HepG2 (cell line): Measurements from ENCODE around the gene BACH2.

Source experiments
- NBN ChIP-seq: fragments of 450-650 bp; conservative IDR thresholded peaks from 2 replicates; pipeline ENCODE4 v1.6.1; 2017
- RAD21 ChIP-seq: fragments of 450-650 bp; formaldehyde crosslinking; IDR thresholded peaks from 2 replicates; pipeline ENCODE4 v1.5.0; 2020; ENCODE audit warnings: mild to moderate bottlenecking
- TAF15 ChIP-seq: fragments of 200-400 bp; formaldehyde crosslinking; IDR thresholded peaks from one replicate; pipeline ENCODE4 v1.6.1; 2018; ENCODE audit warnings: mild to moderate bottlenecking, low read depth, low read length; ENCODE audit not compliant: poor library complexity, severe bottlenecking
- ZNF124 ChIP-seq: sonication (generic); formaldehyde crosslinking; IDR thresholded peaks from 2 replicates; pipeline ENCODE4 v1.4.0; 2020; ENCODE audit warnings: missing genetic modification reagents
- TF ChIP-seq, protein P1 (sequence below): sonication (generic); formaldehyde crosslinking; IDR thresholded peaks from 2 replicates; pipeline ENCODE4 v1.4.0; 2020; ENCODE audit warnings: missing genetic modification reagents

DNA sequence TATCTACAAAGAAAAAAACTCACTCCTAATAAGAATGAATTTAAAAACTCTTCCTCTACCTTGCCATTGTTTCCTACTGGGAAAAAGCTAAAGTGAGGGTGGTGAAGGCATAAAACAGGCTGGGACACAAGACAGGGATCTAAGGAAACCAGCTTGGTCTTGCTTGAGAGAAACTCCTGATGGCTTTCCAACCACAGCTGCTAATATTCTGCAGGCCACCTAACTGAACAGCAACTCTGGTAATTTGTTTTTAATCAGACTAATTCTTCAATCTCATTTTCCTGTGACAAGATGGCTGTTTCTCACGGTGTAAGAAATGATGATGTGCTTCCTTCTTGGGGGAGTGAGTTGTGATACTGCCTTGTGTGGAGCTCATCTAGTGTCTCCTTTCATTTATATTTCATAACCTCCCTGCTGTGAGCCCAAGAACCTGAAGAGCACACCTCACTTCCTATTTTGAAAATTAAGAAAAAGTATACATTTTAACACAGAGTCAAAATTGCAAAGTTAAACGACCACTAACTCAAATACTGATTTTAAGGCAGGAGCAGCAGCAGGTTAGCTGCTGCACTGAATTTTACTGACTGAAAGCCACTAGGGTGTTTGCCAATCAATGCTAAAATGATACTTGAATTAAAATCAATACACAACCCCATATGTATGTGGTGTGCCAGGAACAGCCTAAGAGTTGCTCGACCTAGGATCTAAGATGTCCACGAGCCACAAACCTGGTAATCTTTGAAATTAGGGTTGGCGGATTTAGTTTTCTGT lies 58.0 kb downstream of the BACH2 start:
- TF ChIP-seq ZNF124 (CRISPR knock-in tag) = no peak
- TF ChIP-seq RAD21 (CRISPR knock-in tag) = no peak
- TF ChIP-seq, protein P1, sequence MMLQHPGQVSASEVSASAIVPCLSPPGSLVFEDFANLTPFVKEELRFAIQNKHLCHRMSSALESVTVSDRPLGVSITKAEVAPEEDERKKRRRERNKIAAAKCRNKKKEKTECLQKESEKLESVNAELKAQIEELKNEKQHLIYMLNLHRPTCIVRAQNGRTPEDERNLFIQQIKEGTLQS = no peak
- TF ChIP-seq NBN = no peak
- no peak for TF ChIP-seq TAF15
